Activated naive CD8-positive, alpha-beta T cell treated with anti-CD3 and anti-CD28 coated beads, Interleukin-2, amount 50 U/mL, for 24 hours (primary cell): ENCODE data around the gene CARMIL1.

Source experiments
- ATAC-seq: fragments of 150-1000 bp; cut with Tn5 transposase; one replicate; pipeline ENCODE4 v1.10.0; 2021
- DNase-seq: peaks from one replicate; pipeline ENCODE4 v3.0.0; 2021
- H3K27ac Mint-ChIP-seq: one replicate; pipeline ENCODE4 v1.8.0; 2021; ENCODE audit warnings: mild to moderate bottlenecking, mixed read lengths
- H3K27me3 Mint-ChIP-seq: one replicate; pipeline ENCODE4 v1.8.0; 2021; ENCODE audit warnings: mixed read lengths
- H3K36me3 Mint-ChIP-seq: one replicate; pipeline ENCODE4 v1.8.0; 2021; ENCODE audit warnings: low read depth, mixed read lengths
- H3K4me1 Mint-ChIP-seq: one replicate; pipeline ENCODE4 v1.8.0; 2021; ENCODE audit warnings: mixed read lengths
- H3K4me3 Mint-ChIP-seq: one replicate; pipeline ENCODE4 v1.8.0; 2021; ENCODE audit warnings: mild to moderate bottlenecking, moderate library complexity, mixed read lengths
- H3K9me3 Mint-ChIP-seq: one replicate; pipeline ENCODE4 v1.8.0; 2021; ENCODE audit warnings: mixed read lengths

CARMIL1 gene

GRCh38 chr6:25446830-25447569 is 167.8 kb downstream of the CARMIL1 start:
- no peak for DNase-seq
- Mint-ChIP-seq H3K27me3 (no peaks in the 10 kb centered on the region), H3K4me3 (no peak overlapping the region), H3K36me3 (peaks cover 18% of the 10 kb centered on the region), H3K27ac (no peak overlapping the region), H3K9me3 (peaks cover 13% of the 10 kb centered on the region), H3K4me1 (peaks cover 30% of the 10 kb centered on the region)
- no peak for ATAC-seq

- Mint-ChIP-seq H3K9me3 (peaks cover 13% of the 10 kb centered on the region), H3K4me1 (peaks cover 25% of the 10 kb centered on the region), H3K27ac (peak overlapping the region; percentile 61), H3K4me3 (no peak overlapping the region), H3K27me3 (no peaks in the 10 kb centered on the region), H3K36me3 (peaks cover 18% of the 10 kb centered on the region)
- ATAC-seq (peak; percentile 40), DNase-seq (no peak)
These were observed 168.4 kb downstream of the CARMIL1 start for GRCh38 chr6:25447570-25447929.

GRCh38 chr6:25448965-25449538 is 169.9 kb downstream of the CARMIL1 start:
- Mint-ChIP-seq H3K36me3 (peaks cover 18% of the 10 kb centered on the region), H3K27me3 (no peaks in the 10 kb centered on the region)

GRCh38 chr6:25449774-25450173 is 170.6 kb downstream of the CARMIL1 start:
- peaks cover 20% of the 10 kb centered on the region for H3K4me1 Mint-ChIP-seq
- H3K4me3 Mint-ChIP-seq: no peak overlapping the region
- no peak for DNase-seq
- ATAC-seq: no peak
- H3K27ac Mint-ChIP-seq: no peak overlapping the region
- H3K9me3 Mint-ChIP-seq: peaks cover 13% of the 10 kb centered on the region
- peaks cover 18% of the 10 kb centered on the region for H3K36me3 Mint-ChIP-seq
- H3K27me3 Mint-ChIP-seq: no peaks in the 10 kb centered on the region

More at GRCh38 chr6:25448965-25449538, 169.9 kb downstream of the CARMIL1 start:
- DNase-seq: no peak
- peaks cover 20% of the 10 kb centered on the region for H3K4me1 Mint-ChIP-seq
- ATAC-seq: no peak
- no peak overlapping the region for H3K27ac Mint-ChIP-seq
- no peak overlapping the region for H3K4me3 Mint-ChIP-seq
- H3K9me3 Mint-ChIP-seq: peaks cover 13% of the 10 kb centered on the region

- H3K36me3 Mint-ChIP-seq: peaks cover 13% of the 10 kb centered on the region
- peaks cover 8% of the 10 kb centered on the region for H3K9me3 Mint-ChIP-seq
- H3K27me3 Mint-ChIP-seq: no peaks in the 10 kb centered on the region
- no peak overlapping the region for H3K27ac Mint-ChIP-seq
- DNase-seq (no peak), ATAC-seq (no peak)
- H3K4me3 Mint-ChIP-seq: no peak overlapping the region
- H3K4me1 Mint-ChIP-seq: peaks cover 20% of the 10 kb centered on the region
These were observed 171.5 kb downstream of the CARMIL1 start for GRCh38 chr6:25450469-25451198.

- ATAC-seq: no peak
- no peak overlapping the region for H3K27ac Mint-ChIP-seq
- H3K4me3 Mint-ChIP-seq: no peak overlapping the region
- no peaks in the 10 kb centered on the region for H3K9me3 Mint-ChIP-seq
- H3K27me3 Mint-ChIP-seq: no peaks in the 10 kb centered on the region
- DNase-seq: no peak
- H3K36me3 Mint-ChIP-seq: peaks cover 4% of the 10 kb centered on the region
- peaks cover 14% of the 10 kb centered on the region for H3K4me1 Mint-ChIP-seq
These were observed 172.9 kb downstream of the CARMIL1 start for GRCh38 chr6:25452031-25452430.

GRCh38 chr6:25453288-25453687 is 174.1 kb downstream of the CARMIL1 start:
- H3K36me3 Mint-ChIP-seq: no peaks in the 10 kb centered on the region
- no peak for ATAC-seq
- no peak overlapping the region for H3K27ac Mint-ChIP-seq
- no peak overlapping the region for H3K4me3 Mint-ChIP-seq
- no peaks in the 10 kb centered on the region for H3K9me3 Mint-ChIP-seq
- no peaks in the 10 kb centered on the region for H3K27me3 Mint-ChIP-seq
- DNase-seq: no peak
- H3K4me1 Mint-ChIP-seq: peaks cover 5% of the 10 kb centered on the region

- ATAC-seq (no peak), DNase-seq (no peak)
- Mint-ChIP-seq H3K4me1 (peaks cover 9% of the 10 kb centered on the region), H3K27me3 (no peaks in the 10 kb centered on the region), H3K4me3 (no peak overlapping the region), H3K9me3 (no peaks in the 10 kb centered on the region), H3K36me3 (no peaks in the 10 kb centered on the region), H3K27ac (no peak overlapping the region)
These were observed 175.0 kb downstream of the CARMIL1 start for GRCh38 chr6:25454136-25454535.

GRCh38 chr6:25456249-25457040 is 177.3 kb downstream of the CARMIL1 start:
- Mint-ChIP-seq H3K4me1 (peaks cover 7% of the 10 kb centered on the region), H3K4me3 (no peak overlapping the region), H3K36me3 (no peaks in the 10 kb centered on the region), H3K9me3 (no peaks in the 10 kb centered on the region), H3K27ac (no peak overlapping the region), H3K27me3 (no peaks in the 10 kb centered on the region)
- no peak for DNase-seq
- no peak for ATAC-seq

GRCh38 chr6:25457516-25457915 is 178.3 kb downstream of the CARMIL1 start:
- Mint-ChIP-seq H3K36me3 (no peaks in the 10 kb centered on the region), H3K27me3 (no peaks in the 10 kb centered on the region), H3K4me1 (peaks cover 7% of the 10 kb centered on the region), H3K9me3 (no peaks in the 10 kb centered on the region), H3K27ac (no peak overlapping the region), H3K4me3 (no peak overlapping the region)
- no peak for DNase-seq
- ATAC-seq: no peak

GRCh38 chr6:25458485-25458884 is 179.3 kb downstream of the CARMIL1 start:
- Mint-ChIP-seq H3K27ac (no peak overlapping the region), H3K36me3 (no peaks in the 10 kb centered on the region), H3K4me3 (no peak overlapping the region), H3K27me3 (no peaks in the 10 kb centered on the region), H3K9me3 (no peaks in the 10 kb centered on the region), H3K4me1 (peaks cover 7% of the 10 kb centered on the region)
- DNase-seq (peak; percentile 12), ATAC-seq (peak; percentile 99)

- DNase-seq (no peak), ATAC-seq (no peak)
- Mint-ChIP-seq H3K27ac (no peak overlapping the region), H3K36me3 (no peaks in the 10 kb centered on the region), H3K4me1 (peaks cover 7% of the 10 kb centered on the region), H3K4me3 (no peak overlapping the region), H3K27me3 (no peaks in the 10 kb centered on the region), H3K9me3 (no peaks in the 10 kb centered on the region)
These were observed 183.2 kb downstream of the CARMIL1 start for GRCh38 chr6:25462235-25462897.

GRCh38 chr6:25463441-25463840 is 184.3 kb downstream of the CARMIL1 start:
- Mint-ChIP-seq H3K36me3 (no peaks in the 10 kb centered on the region), H3K9me3 (no peaks in the 10 kb centered on the region), H3K27ac (no peak overlapping the region), H3K4me1 (peaks cover 4% of the 10 kb centered on the region), H3K4me3 (no peak overlapping the region), H3K27me3 (no peaks in the 10 kb centered on the region)
- DNase-seq: no peak
- ATAC-seq: no peak

- no peaks in the 10 kb centered on the region for H3K27me3 Mint-ChIP-seq
These were observed 185.1 kb downstream of the CARMIL1 start for GRCh38 chr6:25464225-25464624.

More at GRCh38 chr6:25464225-25464624, 185.1 kb downstream of the CARMIL1 start:
- no peaks in the 10 kb centered on the region for H3K4me1 Mint-ChIP-seq
- H3K9me3 Mint-ChIP-seq: no peaks in the 10 kb centered on the region
- no peak overlapping the region for H3K27ac Mint-ChIP-seq
- ATAC-seq (no peak), DNase-seq (no peak)
- H3K36me3 Mint-ChIP-seq: no peaks in the 10 kb centered on the region
- H3K4me3 Mint-ChIP-seq: no peak overlapping the region
